Body of pancreas (tissue), 4 donors: ENCODE measurements around the gene C4B.
"Not testable (repeated sequence)": the region's sequence is repeated elsewhere in the genome, so short reads cannot be mapped to it uniquely, and the experiment has no call there.

Experiments
- CTCF ChIP-seq, 7 experiments: fragments of 450-650 bp in 4 of 7; fragments of 200-600 bp in 3 of 7; sonication (generic) in 3 of 7; IDR thresholded peaks; one replicate each; pipeline ENCODE4 v1.5.1; 2016 to 2019; ENCODE audit warnings: antibody characterized with exemption in 7 of 7
- POLR2A ChIP-seq, 3 donors: fragments of 450-650 bp; IDR thresholded peaks; one replicate each; pipeline ENCODE4 v1.6.1; 2016; ENCODE audit warnings: antibody characterized with exemption in 3 of 3, mild to moderate bottlenecking in 2 of 3

GRCh38 chr6:32010856-32011530, 3.6 kb upstream of the C4B start:
- TF ChIP-seq CTCF, POLR2A (IDR thresholded peaks at IDR 0.05): not testable (repeated sequence)
